Naive thymus-derived CD4-positive, alpha-beta T cell (primary cell): ENCODE measurements around the gene PPFIBP1. TPM values are rescaled to one million over a fixed set of nuclear protein-coding genes. Genes with fewer than 3 reads are reported as not detected.

Source experiments
- ATAC-seq: fragments of 150-1000 bp; cut with Tn5 transposase; 2 replicates; pipeline ENCODE4 v1.10.0; 2021; ENCODE audit warnings: mild to moderate bottlenecking, moderate library complexity
- CTCF ChIA-PET: fragments of 350-600 bp; sonication (Branson Sonifier 250); formaldehyde crosslinking; loops from one replicate; lab custom pipeline; 2021; ENCODE audit warnings: antibody characterized with exemption; lab: Charles Lee
- POLR2A ChIA-PET: fragments of 350-600 bp; sonication (Branson Sonifier 250); formaldehyde crosslinking; loops from one replicate; lab custom pipeline; 2021; ENCODE audit warnings: antibody characterized with exemption, inconsistent platforms; lab: Charles Lee
- DNase-seq, 9 donors: peaks; one replicate each; pipeline versions ENCODE4 v3.0.0 to v3.0.0-alpha.2; 2020 to 2022; ENCODE audit warnings: mixed read lengths in 1 of 9
- H3K27ac ChIP-seq: one replicate; pipeline ENCODE4 v1.7.0; 2013; ENCODE audit warnings: mild to moderate bottlenecking, low read depth, low read length, moderate library complexity
- H3K27me3 ChIP-seq, 2 donors: one replicate each; pipeline ENCODE4 v1.7.0; 2013; ENCODE audit warnings: low read length in 2 of 2, mild to moderate bottlenecking in 2 of 2, moderate library complexity in 2 of 2; ENCODE audit not compliant: control insufficient read depth in 2 of 2, insufficient read depth in 2 of 2
- H3K36me3 ChIP-seq, 3 experiments: 1 replicate in 2 of 3; 2 replicates in 1 of 3; pipeline ENCODE4 v1.7.0; 2013; ENCODE audit warnings: low read length in 3 of 3, mild to moderate bottlenecking in 3 of 3, moderate library complexity in 1 of 3; ENCODE audit not compliant: insufficient read depth in 3 of 3, control insufficient read depth in 2 of 3
- H3K4me1 ChIP-seq, 2 donors: one replicate each; pipeline ENCODE4 v1.7.0; 2013; ENCODE audit warnings: low read length in 2 of 2, mild to moderate bottlenecking in 2 of 2, moderate library complexity in 1 of 2; ENCODE audit not compliant: control insufficient read depth in 2 of 2, insufficient read depth in 2 of 2
- H3K4me3 ChIP-seq: 2 replicates; pipeline ENCODE4 v1.7.0; 2013; ENCODE audit warnings: mild to moderate bottlenecking, low read length
- H3K9me3 ChIP-seq, 3 experiments: 1 replicate in 2 of 3; 2 replicates in 1 of 3; pipeline ENCODE4 v1.7.0; 2013; ENCODE audit warnings: low read length in 3 of 3; ENCODE audit not compliant: control insufficient read depth in 2 of 3
- H3K27ac Mint-ChIP-seq, 9 donors: one replicate each; pipeline ENCODE4 v1.8.0; 2020 to 2022; ENCODE audit warnings: mixed read lengths in 9 of 9, mild to moderate bottlenecking in 8 of 9, moderate library complexity in 5 of 9, inconsistent platforms in 2 of 9
- H3K27me3 Mint-ChIP-seq, 5 donors: one replicate each; pipeline ENCODE4 v1.8.0; 2021 to 2022; ENCODE audit warnings: mixed read lengths in 5 of 5, mild to moderate bottlenecking in 1 of 5
- H3K36me3 Mint-ChIP-seq, 5 donors: one replicate each; pipeline ENCODE4 v1.8.0; 2020 to 2022; ENCODE audit warnings: mixed read lengths in 5 of 5, mild to moderate bottlenecking in 3 of 5, inconsistent platforms in 1 of 5
- H3K4me1 Mint-ChIP-seq, 7 donors: one replicate each; pipeline ENCODE4 v1.8.0; 2020 to 2022; ENCODE audit warnings: mixed read lengths in 7 of 7, mild to moderate bottlenecking in 3 of 7, inconsistent platforms in 1 of 7
- H3K4me3 Mint-ChIP-seq, 10 donors: one replicate each; pipeline ENCODE4 v1.8.0; 2020 to 2022; ENCODE audit warnings: mild to moderate bottlenecking in 10 of 10, mixed read lengths in 10 of 10, moderate library complexity in 6 of 10, inconsistent platforms in 2 of 10
- H3K9me3 Mint-ChIP-seq, 11 donors: one replicate each; pipeline ENCODE4 v1.8.0; 2020 to 2022; ENCODE audit warnings: mixed read lengths in 11 of 11, mild to moderate bottlenecking in 4 of 11, inconsistent platforms in 1 of 11, moderate library complexity in 1 of 11
- intact Hi-C, 2 donors: fragments of 100-400 bp; cut with micrococcal nuclease; formaldehyde crosslinking; loops; one replicate each; pipeline ENCODE4 v1.15.1; 2023
- polyA plus RNA-seq, 2 donors: library from polyadenylated mRNA; unstranded; fragments of 300-500 nt; fragmentation: Illumina TruSeq; gene quantifications; one replicate each; pipeline ENCODE4 v1.2.3, GENCODE V29; 2021
- total RNA-seq, 6 experiments: library from RNA in 5 of 6; stranded (reverse) in 5 of 6; gene quantifications; 1 replicate in 5 of 6; 2 replicates in 1 of 6; pipeline ENCODE4 v1.2.3 and lab custom pipeline; 2021 to 2026

The PPFIBP1 gene
- total and polyA plus RNA-seq, 7 experiments from 2014 or later: 2.7 to 29.2 (median 5.3) TPM

DNA sequence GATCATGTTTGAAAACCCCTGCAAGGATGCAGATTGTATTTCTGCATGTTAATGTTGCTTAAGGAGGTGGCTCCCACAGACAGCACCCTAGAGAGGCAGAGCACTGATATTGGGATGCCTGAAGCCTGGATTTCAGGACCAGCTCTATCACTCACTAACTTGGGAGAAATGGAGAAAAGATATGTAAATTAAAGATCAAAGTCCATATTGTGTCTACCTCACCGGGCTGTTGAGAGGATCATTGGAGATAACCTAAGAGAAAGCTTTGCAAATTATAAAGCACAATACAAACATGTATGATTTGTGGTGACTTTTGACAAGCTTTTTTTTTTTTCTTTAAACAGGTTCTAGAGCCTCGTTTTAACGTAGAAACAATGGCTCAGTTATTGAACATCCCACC lies 164.7 kb downstream of the PPFIBP1 start:
- ATAC-seq: no peak
- Mint-ChIP-seq H3K27ac (no peak overlapping the region), H3K4me1 (no peaks in the 10 kb centered on the region), H3K27me3 (no peaks in the 10 kb centered on the region), H3K9me3 (no peaks in the 10 kb centered on the region), H3K36me3 (peaks cover 0 to 40% (median 10%) of the 10 kb centered on the region in 5 donors), H3K4me3 (no peak overlapping the region)
- Histone ChIP-seq H3K27me3 (no peaks in the 10 kb centered on the region), H3K36me3 (no peaks in the 10 kb centered on the region), H3K27ac (no peak overlapping the region), H3K9me3 (no peaks in the 10 kb centered on the region), H3K4me1 (no peaks in the 10 kb centered on the region), H3K4me3 (no peak overlapping the region)
- no peak for DNase-seq
- intact Hi-C loops: no loop called here
- ChIA-PET POLR2A (no interaction called here), CTCF (interaction anchor here (0.8 kb wide), 1 partner anchor 15 kb away, joined by 4 read pairs; no protein-coding TSS in a partner anchor)

DNA sequence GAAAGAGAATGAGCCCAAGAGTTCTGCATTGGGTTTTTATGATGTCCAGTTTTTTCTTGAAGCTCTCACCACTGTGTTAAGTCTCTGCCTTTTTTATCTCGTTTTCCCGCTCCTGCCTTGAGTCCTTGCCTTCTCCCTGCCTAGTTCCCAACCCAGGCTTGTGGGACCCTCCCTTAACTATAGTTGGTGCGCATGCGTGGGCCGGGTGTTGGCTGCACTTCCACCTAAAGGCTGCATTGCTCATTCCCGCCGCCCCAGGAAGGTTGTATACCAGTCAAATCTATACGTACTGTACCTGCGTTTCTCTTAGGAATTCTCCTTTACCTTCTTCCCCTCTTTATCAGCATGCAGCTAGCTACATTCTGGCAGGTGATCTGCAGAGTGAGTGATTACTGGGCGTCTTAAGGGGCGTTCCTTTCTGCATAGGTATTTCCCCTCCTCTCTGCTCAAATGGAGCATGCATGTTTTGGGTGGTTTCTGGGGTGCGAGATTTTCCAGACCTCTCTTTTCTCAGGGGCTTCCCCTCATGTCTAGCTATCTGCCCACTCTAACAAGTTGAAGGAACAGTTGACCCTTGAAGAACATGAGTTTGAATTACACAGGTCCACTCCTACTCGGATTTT lies 165.7 kb downstream of the PPFIBP1 start:
- Histone ChIP-seq H3K27ac (no peak overlapping the region), H3K4me1 (no peaks in the 10 kb centered on the region), H3K36me3 (no peaks in the 10 kb centered on the region), H3K4me3 (no peak overlapping the region), H3K27me3 (no peaks in the 10 kb centered on the region), H3K9me3 (no peaks in the 10 kb centered on the region)
- ATAC-seq (no peak), DNase-seq (no peak)
- H3K36me3 Mint-ChIP-seq: peaks cover 0 to 40% (median 10%) of the 10 kb centered on the region in 5 donors
- no peak overlapping the region for H3K27ac Mint-ChIP-seq
- no peaks in the 10 kb centered on the region for H3K4me1 Mint-ChIP-seq
- POLR2A ChIA-PET: no interaction called here
- intact Hi-C loops: no loop called here
- H3K4me3 Mint-ChIP-seq: no peak overlapping the region
- no peaks in the 10 kb centered on the region for H3K9me3 Mint-ChIP-seq
- H3K27me3 Mint-ChIP-seq: no peaks in the 10 kb centered on the region
- CTCF ChIA-PET: no interaction called here

DNA sequence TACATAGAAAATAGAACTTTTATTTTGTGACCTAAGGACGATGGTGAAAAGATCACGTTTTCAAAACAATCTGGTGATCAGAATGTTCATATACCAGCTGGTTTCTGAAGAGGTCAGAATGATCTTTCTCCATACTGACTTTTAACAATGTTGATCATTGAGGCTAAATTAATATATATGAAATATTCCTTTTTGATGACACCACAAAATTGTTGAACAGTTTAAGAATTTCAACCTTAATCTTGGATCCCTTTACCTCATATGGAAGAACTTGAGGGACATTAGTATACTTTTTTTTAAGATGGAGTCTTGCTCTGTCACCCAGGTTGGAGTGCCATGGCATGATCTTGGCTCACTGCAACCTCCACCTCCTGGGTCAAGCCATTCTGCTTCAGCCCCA lies 169.4 kb downstream of the PPFIBP1 start:
- Histone ChIP-seq H3K4me1 (no peaks in the 10 kb centered on the region), H3K9me3 (no peaks in the 10 kb centered on the region), H3K36me3 (no peaks in the 10 kb centered on the region), H3K27ac (no peak overlapping the region), H3K27me3 (no peaks in the 10 kb centered on the region), H3K4me3 (no peak overlapping the region)
- H3K9me3 Mint-ChIP-seq: no peaks in the 10 kb centered on the region
- ATAC-seq (no peak), DNase-seq (no peak)
- peaks cover 0 to 31% (median 0%) of the 10 kb centered on the region in 5 donors for H3K36me3 Mint-ChIP-seq
- no peak overlapping the region for H3K4me3 Mint-ChIP-seq
- CTCF ChIA-PET: no interaction called here
- no peaks in the 10 kb centered on the region for H3K4me1 Mint-ChIP-seq
- H3K27me3 Mint-ChIP-seq: peaks cover 0 to 5% (median 0%) of the 10 kb centered on the region in 5 donors
- H3K27ac Mint-ChIP-seq: no peak overlapping the region
- intact Hi-C loops: no loop called here
- POLR2A ChIA-PET: no interaction called here

DNA sequence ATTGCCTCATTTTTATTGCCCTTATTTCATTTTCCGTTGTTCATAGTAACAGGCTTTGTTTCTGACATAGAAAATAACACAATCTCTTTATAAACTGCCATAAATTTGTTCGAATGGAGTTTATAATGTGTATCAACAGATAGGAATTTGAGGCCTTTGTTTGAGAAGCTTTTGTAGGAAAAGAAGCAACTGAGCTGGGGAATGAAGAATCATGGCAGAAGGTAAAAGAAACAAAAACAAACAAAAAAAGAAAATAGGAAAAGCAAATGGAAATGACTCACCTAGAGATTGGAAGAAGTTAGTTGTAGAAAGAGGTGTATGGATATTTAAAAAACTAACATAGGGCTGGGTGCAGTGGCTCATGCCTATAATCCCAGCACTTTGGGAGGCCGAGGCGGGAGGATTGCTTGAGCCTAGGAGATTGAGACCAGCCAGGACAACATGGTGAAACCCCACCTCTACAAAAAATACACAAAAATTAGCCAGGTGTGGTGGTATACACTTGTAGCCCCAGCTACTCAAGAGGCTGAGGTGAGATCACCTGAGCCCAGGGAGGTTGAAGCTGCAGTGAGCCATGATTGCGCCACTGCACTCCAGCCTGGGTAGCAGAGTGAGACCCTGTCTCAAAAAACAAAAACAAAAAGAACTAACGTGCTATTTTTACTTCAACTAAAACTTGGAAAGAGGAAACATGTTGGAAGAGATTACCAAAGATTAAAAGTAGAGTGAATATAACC lies 171.7 kb downstream of the PPFIBP1 start:
- H3K36me3 Mint-ChIP-seq: peaks cover 0 to 20% (median 0%) of the 10 kb centered on the region in 5 donors

DNA sequence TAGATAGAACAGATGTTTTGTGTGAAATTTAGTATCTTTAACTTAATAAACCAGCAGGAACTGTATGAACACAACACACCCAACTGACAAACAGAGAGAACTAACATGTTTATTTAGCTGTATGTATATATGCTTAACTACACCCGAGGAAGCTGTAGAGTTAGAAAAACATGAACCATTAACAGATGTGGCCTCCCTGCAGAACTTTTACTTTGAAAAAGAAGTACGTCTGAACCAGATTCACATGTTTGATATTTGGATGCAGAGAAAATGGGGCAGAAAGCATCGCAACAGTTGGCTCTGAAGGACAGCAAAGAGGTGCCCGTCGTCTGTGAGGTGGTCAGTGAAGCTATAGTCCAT lies 172.3 kb downstream of the PPFIBP1 start, which contains the start of gene REP15:
Gene REP15, plus strand, starts transcription at position 155 of the 360 bp plus-strand sequence. Its CDS starts 116 bp downstream, at position 271.
- H3K4me3 ChIP-seq: no peak within 1 kb of the TSS
- Mint-ChIP-seq H3K9me3 (no peaks in the 10 kb centered on the region), H3K4me1 (no peaks in the 10 kb centered on the region), H3K36me3 (peaks cover 0 to 16% (median 0%) of the 10 kb centered on the region in 5 donors), H3K27me3 (peaks cover 3 to 19% (median 8%) of the 10 kb centered on the region in 5 donors), H3K4me3 (no peak within 1 kb of the TSS), H3K27ac (no peak within 1 kb of the TSS)
- no peak for ATAC-seq
- ChIA-PET CTCF (no interaction called here), POLR2A (no interaction called here)
- H3K36me3 ChIP-seq: no peaks in the 10 kb centered on the region
- H3K4me1 ChIP-seq: no peaks in the 10 kb centered on the region
- no peak within 1 kb of the TSS for H3K27ac ChIP-seq
- DNase-seq: no peak
- intact Hi-C loops: no loop called here
- no peaks in the 10 kb centered on the region for H3K9me3 ChIP-seq
- no peaks in the 10 kb centered on the region for H3K27me3 ChIP-seq

More for the DNA sequence above, 171.7 kb downstream of the PPFIBP1 start:
- no peaks in the 10 kb centered on the region for H3K9me3 ChIP-seq
- Mint-ChIP-seq H3K4me3 (no peak overlapping the region), H3K27ac (no peak overlapping the region), H3K9me3 (no peaks in the 10 kb centered on the region), H3K4me1 (no peaks in the 10 kb centered on the region), H3K27me3 (peaks cover 0 to 14% (median 7%) of the 10 kb centered on the region in 5 donors)
- no peak for ATAC-seq
- intact Hi-C loops: no loop called here
- no peak overlapping the region for H3K4me3 ChIP-seq
- no peaks in the 10 kb centered on the region for H3K27me3 ChIP-seq
- H3K27ac ChIP-seq: no peak overlapping the region
- POLR2A ChIA-PET: no interaction called here
- CTCF ChIA-PET: no interaction called here
- DNase-seq: no peak
- H3K4me1 ChIP-seq: no peaks in the 10 kb centered on the region
- no peaks in the 10 kb centered on the region for H3K36me3 ChIP-seq

DNA sequence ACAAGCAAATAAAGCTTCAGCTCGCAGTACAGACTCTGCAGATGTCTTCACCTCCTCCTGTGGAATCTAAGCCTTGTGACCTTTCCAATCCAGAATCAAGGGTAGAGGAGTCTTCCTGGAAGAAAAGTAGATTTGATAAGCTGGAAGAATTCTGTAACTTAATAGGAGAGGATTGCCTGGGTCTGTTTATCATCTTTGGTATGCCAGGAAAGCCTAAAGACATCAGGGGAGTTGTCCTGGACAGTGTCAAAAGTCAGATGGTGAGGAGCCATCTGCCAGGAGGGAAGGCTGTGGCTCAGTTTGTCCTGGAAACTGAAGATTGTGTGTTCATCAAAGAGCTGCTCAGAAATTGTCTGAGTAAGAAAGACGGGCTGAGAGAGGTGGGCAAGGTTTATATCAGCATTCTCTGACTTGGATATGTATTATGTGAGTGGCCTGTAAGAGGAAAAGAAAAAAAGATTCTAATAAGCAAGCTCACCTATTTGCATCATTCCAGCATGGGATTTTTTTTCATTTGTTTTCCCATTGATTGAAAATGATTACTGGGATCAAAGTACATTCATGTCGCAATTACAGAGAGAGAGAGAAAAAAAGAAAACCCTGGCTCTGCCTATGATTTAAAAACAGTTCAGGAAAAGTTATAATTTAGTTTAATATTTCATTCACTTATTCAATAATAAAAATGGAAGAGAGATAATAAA lies 173.0 kb downstream of the PPFIBP1 start:
- Mint-ChIP-seq H3K27ac (no peak overlapping the region), H3K4me3 (no peak overlapping the region), H3K9me3 (no peaks in the 10 kb centered on the region), H3K4me1 (no peaks in the 10 kb centered on the region), H3K36me3 (peaks cover 0 to 11% (median 0%) of the 10 kb centered on the region in 5 donors), H3K27me3 (peaks cover 4 to 20% (median 10%) of the 10 kb centered on the region in 5 donors)
- no peak overlapping the region for H3K27ac ChIP-seq
- intact Hi-C loops: no loop called here
- H3K4me1 ChIP-seq: no peaks in the 10 kb centered on the region
- no peak for ATAC-seq
- H3K27me3 ChIP-seq: no peaks in the 10 kb centered on the region
- ChIA-PET POLR2A (no interaction called here), CTCF (no interaction called here)
- no peaks in the 10 kb centered on the region for H3K36me3 ChIP-seq
- H3K9me3 ChIP-seq: no peaks in the 10 kb centered on the region
- DNase-seq: no peak
- H3K4me3 ChIP-seq: no peak overlapping the region
